Stimulated activated naive CD4-positive, alpha-beta T cell (primary cell): ENCODE measurements around the gene C1GALT1.
A peak's percentile ranks its signal among the peaks of the same experiment; 100 is the strongest.
"Not testable (repeated sequence)": the region's sequence is repeated elsewhere in the genome, so short reads cannot be mapped to it uniquely, and the experiment has no call there.

Source experiments
- DNase-seq, 6 experiments: peaks; one replicate each; lab custom pipeline; 2025; lab: John Stamatoyannopoulos, UW

The C1GALT1 gene

GRCh38 chr7:7169296-7169695 lies 13.0 kb upstream of the C1GALT1 start:
- DNase-seq, result no peak

- no peak for DNase-seq
These were observed 8.2 kb upstream of the C1GALT1 start for GRCh38 chr7:7173956-7174632.

- no peak for DNase-seq
These were observed 7.2 kb upstream of the C1GALT1 start for GRCh38 chr7:7175075-7175695.

GRCh38 chr7:7176406-7177043 lies 5.8 kb upstream of the C1GALT1 start:
- no peak for DNase-seq

- no peak for DNase-seq
These were observed 5.3 kb upstream of the C1GALT1 start for GRCh38 chr7:7177044-7177517.

GRCh38 chr7:7178081-7178480 lies 4.3 kb upstream of the C1GALT1 start:
- DNase-seq, result no peak

- DNase-seq, result no peak
These were observed 3.4 kb upstream of the C1GALT1 start for GRCh38 chr7:7178906-7179305.

GRCh38 chr7:7180725-7181449 lies 1.5 kb upstream of the C1GALT1 start:
- DNase-seq, result no peak

- peak in 4 of 6 experiments; percentile 37 to 91 (median 64) for DNase-seq
These were observed 707 bp upstream of the C1GALT1 start for GRCh38 chr7:7181519-7182155.

GRCh38 chr7:7183061-7183837 lies 905 bp downstream of the C1GALT1 start:
- DNase-seq, result peak in 5 of 6 experiments; percentile 27 to 63 (median 50)

- no peak for DNase-seq
These were observed 1.6 kb downstream of the C1GALT1 start for GRCh38 chr7:7183838-7184463.

- no peak for DNase-seq
These were observed 3.1 kb downstream of the C1GALT1 start for GRCh38 chr7:7185371-7185989.

GRCh38 chr7:7188091-7188490 lies 5.7 kb downstream of the C1GALT1 start:
- DNase-seq, result no peak

GRCh38 chr7:7188742-7189141 lies 6.4 kb downstream of the C1GALT1 start:
- no peak for DNase-seq

GRCh38 chr7:7190142-7190541 lies 7.8 kb downstream of the C1GALT1 start:
- no peak for DNase-seq

- DNase-seq, result no peak
These were observed 8.8 kb downstream of the C1GALT1 start for GRCh38 chr7:7191137-7191536.

- DNase-seq, result peak in 3 of 6 experiments; percentile 7 to 16 (median 12)
These were observed 10.7 kb downstream of the C1GALT1 start for GRCh38 chr7:7192798-7193788.

- DNase-seq, result not testable (repeated sequence)
These were observed 17.2 kb downstream of the C1GALT1 start for GRCh38 chr7:7199592-7199991.

GRCh38 chr7:7200255-7200654 lies 17.9 kb downstream of the C1GALT1 start:
- DNase-seq, result not testable (repeated sequence)
